Endodermal cell (in vitro differentiated cells): ENCODE measurements around the gene EFNA2. TPM values are rescaled to one million over a fixed set of nuclear protein-coding genes. Genes with fewer than 3 reads are reported as not detected.
A peak's percentile ranks its signal among the peaks of the same experiment; 100 is the strongest.

Experiments used
- DNase-seq: peaks from one replicate; pipeline ENCODE4 v3.0.0-alpha.2; 2017
- H3K27ac ChIP-seq: 2 replicates; pipeline ENCODE4 v1.5.1; 2013; ENCODE audit warnings: mild to moderate bottlenecking, low read depth, low read length, moderate library complexity
- H3K27me3 ChIP-seq: 2 replicates; pipeline ENCODE4 v1.6.1; 2013; ENCODE audit warnings: mild to moderate bottlenecking, low read length, moderate library complexity; ENCODE audit not compliant: insufficient read depth, control insufficient read depth, poor library complexity, severe bottlenecking
- H3K36me3 ChIP-seq: 2 replicates; pipeline ENCODE4 v1.7.0; 2013; ENCODE audit warnings: mild to moderate bottlenecking, low read length, moderate library complexity; ENCODE audit not compliant: control insufficient read depth, insufficient read depth
- H3K4me1 ChIP-seq: one replicate; pipeline ENCODE4 v1.7.0; 2013; ENCODE audit warnings: low read length; ENCODE audit not compliant: control insufficient read depth, insufficient read depth
- H3K4me3 ChIP-seq: 2 replicates; pipeline ENCODE4 v1.5.1; 2013; ENCODE audit warnings: mild to moderate bottlenecking, low read length, moderate library complexity
- H3K9ac ChIP-seq: 2 replicates; pipeline ENCODE4 v1.6.1; 2013; ENCODE audit warnings: mild to moderate bottlenecking, low read length, moderate library complexity; ENCODE audit not compliant: poor library complexity, severe bottlenecking; ENCODE audit errors: extremely low read depth
- H3K9me3 ChIP-seq: 2 replicates; pipeline ENCODE4 v1.6.1; 2013; ENCODE audit warnings: mild to moderate bottlenecking, low read length, moderate library complexity; ENCODE audit not compliant: control insufficient read depth
- H3K27ac Mint-ChIP-seq: 2 replicates; pipeline ENCODE4 v1.8.0; 2020; ENCODE audit warnings: mixed read lengths
- H3K27me3 Mint-ChIP-seq: 2 replicates; pipeline ENCODE4 v1.8.0; 2021; ENCODE audit warnings: mild to moderate bottlenecking, mixed read lengths; ENCODE audit not compliant: insufficient read depth
- H3K36me3 Mint-ChIP-seq: 2 replicates; pipeline ENCODE4 v1.8.0; 2020; ENCODE audit warnings: low read depth, mixed read lengths
- H3K4me1 Mint-ChIP-seq: 2 replicates; pipeline ENCODE4 v1.8.0; 2020; ENCODE audit warnings: mixed read lengths
- H3K4me3 Mint-ChIP-seq: 2 replicates; pipeline ENCODE4 v1.8.0; 2020; ENCODE audit warnings: mild to moderate bottlenecking, moderate library complexity, mixed read lengths
- H3K9me3 Mint-ChIP-seq: 2 replicates; pipeline ENCODE4 v1.8.0; 2020; ENCODE audit warnings: mild to moderate bottlenecking, mixed read lengths
- WGBS, 2 experiments: methylation state at CpG; one replicate each; pipeline versions ENCODE4 v1.1.5 to v1.1.7; 2013; ENCODE audit warnings: missing lambda C conversion rate in 2 of 2, mixed read lengths in 1 of 2; ENCODE audit not compliant: insufficient coverage in 1 of 2, insufficient read length in 1 of 2; 5-methylcytosine and 5-hydroxymethylcytosine counted together
- total RNA-seq, 2 donors: library from RNA; stranded (reverse); fragmentation: NEBNext Ultra II Directional in 1 of 2; extraction: Animal tissue kit (Norgen Biotek cat#: 25700) in 1 of 2; gene quantifications; 2 replicates in 1 of 2; 3 replicates in 1 of 2; pipeline ENCODE4 v1.2.1, GENCODE V29; 2021
- TF ChIP-seq, protein P1 (sequence below): fragments of 200-600 bp; sonication (generic); conservative IDR thresholded peaks from 2 replicates; pipeline ENCODE4 v1.5.0; 2021; ENCODE audit warnings: antibody characterized with exemption, mild to moderate bottlenecking

The EFNA2 gene
- total RNA-seq, 2 donors from 2014 or later, result 28.6 to 30.7 TPM

DNA sequence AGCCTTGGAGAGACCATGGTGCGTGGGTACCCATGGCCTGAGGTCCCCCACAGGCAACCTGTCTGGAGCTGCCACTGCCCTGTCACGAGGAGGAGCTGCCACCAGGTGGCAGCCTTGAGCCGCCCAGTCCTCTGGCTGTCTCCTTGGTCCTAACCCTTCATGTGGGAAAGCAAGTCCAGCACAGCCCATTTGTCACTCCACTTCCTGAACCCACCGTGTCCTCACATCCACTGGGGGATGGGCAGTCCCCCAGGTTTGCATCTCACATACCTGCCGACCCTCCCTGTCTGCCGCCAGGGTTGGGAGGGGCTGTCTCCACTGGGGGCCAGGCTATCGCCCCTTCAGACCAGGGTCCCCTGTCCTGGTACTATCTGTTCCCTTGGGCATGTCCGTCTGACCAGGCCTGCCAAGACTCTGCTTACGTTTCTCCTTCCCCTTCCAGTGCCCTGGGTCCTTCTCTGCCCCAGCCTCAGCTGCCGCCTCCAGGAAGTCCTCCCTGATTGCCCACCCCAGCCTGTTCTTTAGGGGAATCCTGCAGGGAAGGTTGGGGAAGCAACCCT is 5.8 kb upstream of the EFNA2 start:
- H3K4me1 ChIP-seq, result peaks cover 9% of the 10 kb centered on the region
- no peaks in the 10 kb centered on the region for H3K9me3 ChIP-seq
- no peak overlapping the region for H3K27ac ChIP-seq
- Mint-ChIP-seq H3K9me3 (no peaks in the 10 kb centered on the region), H3K27me3 (peaks cover 3% of the 10 kb centered on the region), H3K4me3 (no peak overlapping the region), H3K36me3 (peaks cover 23% of the 10 kb centered on the region), H3K4me1 (peaks cover 7% of the 10 kb centered on the region), H3K27ac (no peak overlapping the region)
- 39 to 47% methylated on average over 9 to 10 of the region's 10 CpGs for WGBS, 2 experiments
- H3K27me3 ChIP-seq, result no peaks in the 10 kb centered on the region
- TF ChIP-seq, protein P1, sequence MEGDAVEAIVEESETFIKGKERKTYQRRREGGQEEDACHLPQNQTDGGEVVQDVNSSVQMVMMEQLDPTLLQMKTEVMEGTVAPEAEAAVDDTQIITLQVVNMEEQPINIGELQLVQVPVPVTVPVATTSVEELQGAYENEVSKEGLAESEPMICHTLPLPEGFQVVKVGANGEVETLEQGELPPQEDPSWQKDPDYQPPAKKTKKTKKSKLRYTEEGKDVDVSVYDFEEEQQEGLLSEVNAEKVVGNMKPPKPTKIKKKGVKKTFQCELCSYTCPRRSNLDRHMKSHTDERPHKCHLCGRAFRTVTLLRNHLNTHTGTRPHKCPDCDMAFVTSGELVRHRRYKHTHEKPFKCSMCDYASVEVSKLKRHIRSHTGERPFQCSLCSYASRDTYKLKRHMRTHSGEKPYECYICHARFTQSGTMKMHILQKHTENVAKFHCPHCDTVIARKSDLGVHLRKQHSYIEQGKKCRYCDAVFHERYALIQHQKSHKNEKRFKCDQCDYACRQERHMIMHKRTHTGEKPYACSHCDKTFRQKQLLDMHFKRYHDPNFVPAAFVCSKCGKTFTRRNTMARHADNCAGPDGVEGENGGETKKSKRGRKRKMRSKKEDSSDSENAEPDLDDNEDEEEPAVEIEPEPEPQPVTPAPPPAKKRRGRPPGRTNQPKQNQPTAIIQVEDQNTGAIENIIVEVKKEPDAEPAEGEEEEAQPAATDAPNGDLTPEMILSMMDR, result peak; percentile 98
- H3K36me3 ChIP-seq, result peaks cover 18% of the 10 kb centered on the region
- no peak overlapping the region for H3K9ac ChIP-seq
- DNase-seq, result peak; percentile 96
- no peak overlapping the region for H3K4me3 ChIP-seq

DNA sequence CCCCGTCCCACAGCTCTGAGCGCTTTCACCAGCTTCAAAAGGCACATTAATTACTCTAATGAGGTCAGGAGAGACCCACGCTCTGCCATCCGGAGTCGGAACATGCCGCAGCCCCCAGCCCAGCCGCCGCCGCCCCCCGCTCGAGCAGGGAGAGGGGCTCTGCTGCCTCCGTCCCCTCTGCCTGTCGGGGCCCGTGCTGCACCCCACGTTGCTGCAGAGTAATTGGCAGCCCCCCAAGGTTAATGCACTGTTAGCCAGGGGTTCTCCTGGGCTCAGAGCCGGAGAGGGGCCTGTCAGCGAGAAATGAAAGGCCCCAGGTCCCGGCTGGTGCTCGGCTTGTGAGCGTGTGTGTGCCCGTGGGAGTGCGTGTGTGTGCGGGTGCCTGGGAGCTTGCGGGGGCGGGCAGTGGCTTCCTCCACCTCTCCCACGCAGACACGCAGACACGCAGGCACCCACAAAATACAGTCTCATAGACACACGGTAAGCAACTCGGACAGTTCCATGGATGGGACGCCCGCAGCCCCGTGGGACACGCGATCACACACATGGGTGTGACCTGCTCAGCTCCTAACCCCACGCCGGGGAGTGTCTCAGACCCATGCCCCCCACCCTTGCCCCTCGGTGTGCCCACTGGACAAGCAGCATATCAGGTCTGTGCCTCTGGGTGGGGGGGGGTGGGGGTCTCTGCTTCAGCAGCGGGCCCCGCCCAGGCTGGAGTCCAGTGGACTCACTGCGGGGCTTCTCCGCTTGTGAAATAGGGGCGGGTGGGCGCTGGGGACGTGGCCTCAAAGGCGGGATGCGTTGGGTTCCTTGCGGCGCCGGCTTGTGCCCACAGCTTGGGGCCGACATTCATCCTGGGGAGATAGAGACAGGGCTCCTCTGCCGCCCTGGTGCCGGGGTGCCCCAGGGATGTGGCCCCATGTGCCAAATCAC is 4.8 kb upstream of the EFNA2 start:
- H3K36me3 Mint-ChIP-seq, result peaks cover 23% of the 10 kb centered on the region

DNA sequence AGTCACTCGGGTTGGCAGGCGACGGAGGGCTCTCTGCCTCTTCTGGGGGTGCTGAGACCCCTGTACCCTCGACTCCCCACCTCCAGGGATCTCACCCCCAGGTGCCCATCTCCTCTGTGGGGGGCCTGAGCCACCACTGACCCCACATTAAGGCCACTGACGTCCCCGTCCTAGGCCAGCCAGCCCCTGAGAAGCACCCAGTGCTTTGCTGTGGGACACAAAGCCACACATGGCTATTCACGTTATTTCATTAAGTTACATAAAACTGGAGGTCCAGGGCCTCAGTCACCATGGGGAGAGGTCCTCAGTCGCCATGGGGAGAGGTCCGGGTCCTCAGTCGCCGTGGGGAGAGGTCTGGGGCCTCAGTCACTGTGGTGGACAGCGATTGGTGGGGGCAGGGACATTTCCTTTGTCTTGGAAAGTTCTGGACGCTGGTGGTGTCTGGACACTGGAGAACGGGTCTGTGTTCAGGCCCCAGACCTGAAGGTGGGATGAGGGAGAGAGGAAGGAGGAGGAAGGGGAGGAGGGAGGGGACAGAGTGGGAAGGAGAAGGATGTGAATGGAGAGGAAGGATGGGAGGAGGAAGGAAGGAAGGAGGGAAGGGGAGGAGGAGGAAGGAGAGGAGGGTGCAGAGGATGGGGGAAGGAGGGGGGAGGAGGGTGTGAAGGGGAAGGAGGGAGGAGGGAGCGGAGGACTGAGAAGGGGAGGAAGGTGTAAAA is 3.9 kb upstream of the EFNA2 start:
- Mint-ChIP-seq H3K27me3 (peaks cover 5% of the 10 kb centered on the region), H3K4me1 (peaks cover 10% of the 10 kb centered on the region), H3K9me3 (no peaks in the 10 kb centered on the region), H3K27ac (no peak overlapping the region), H3K36me3 (peaks cover 22% of the 10 kb centered on the region), H3K4me3 (no peak overlapping the region)
- Histone ChIP-seq H3K4me3 (no peak overlapping the region), H3K27me3 (no peaks in the 10 kb centered on the region), H3K9me3 (no peaks in the 10 kb centered on the region), H3K9ac (no peak overlapping the region), H3K27ac (no peak overlapping the region), H3K4me1 (peaks cover 9% of the 10 kb centered on the region), H3K36me3 (peaks cover 17% of the 10 kb centered on the region)
- 73 to 86% methylated on average over 8 to 15 of the region's 15 CpGs for WGBS, 2 experiments
- no peak for DNase-seq
- TF ChIP-seq, protein P1, result no peak

More for the DNA sequence above, 4.8 kb upstream of the EFNA2 start:
- H3K4me3 ChIP-seq, result no peak overlapping the region
- WGBS, 2 experiments, result 94 to 98% methylated on average over 35 to 52 of the region's 53 CpGs
- no peak overlapping the region for H3K9ac ChIP-seq
- Mint-ChIP-seq H3K27ac (no peak overlapping the region), H3K4me1 (peaks cover 10% of the 10 kb centered on the region), H3K4me3 (no peak overlapping the region), H3K9me3 (no peaks in the 10 kb centered on the region), H3K27me3 (peaks cover 5% of the 10 kb centered on the region)
- no peaks in the 10 kb centered on the region for H3K9me3 ChIP-seq
- H3K27ac ChIP-seq, result no peak overlapping the region
- DNase-seq, result no peak
- TF ChIP-seq, protein P1, result no peak
- peaks cover 9% of the 10 kb centered on the region for H3K4me1 ChIP-seq
- H3K27me3 ChIP-seq, result no peaks in the 10 kb centered on the region
- peaks cover 17% of the 10 kb centered on the region for H3K36me3 ChIP-seq
